ENCODE results near the gene NTN1. TPM values are rescaled to one million over a fixed set of nuclear protein-coding genes. Genes with fewer than 3 reads are reported as not detected.

Gene NTN1
- total RNA-seq, 1 donor from 2014 or later, result 2.5 TPM

- no peaks in the 10 kb centered on the region for H3K9me3 Mint-ChIP-seq
Observed at GRCh38 chr17:9181640-9182039, 160.3 kb downstream of the NTN1 start.

DNA sequence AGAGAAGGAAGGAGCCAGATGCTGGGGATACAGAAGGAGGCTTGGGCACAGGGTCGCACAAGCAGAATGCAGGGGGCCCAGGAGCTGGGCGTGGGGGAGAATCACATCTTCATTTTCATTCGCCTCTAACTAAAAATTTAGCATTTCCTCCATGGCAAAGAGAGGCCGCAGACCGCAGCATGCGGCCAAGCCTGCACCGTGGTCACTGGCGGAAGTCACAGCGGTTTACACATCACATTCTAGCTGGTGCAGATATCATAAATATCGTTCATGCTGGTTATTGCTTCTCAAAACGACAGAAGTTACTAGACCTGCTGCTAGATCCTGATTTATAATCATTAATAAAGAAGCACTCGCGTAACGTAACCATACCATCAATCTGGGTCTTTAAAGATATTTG is 162.0 kb downstream of the NTN1 start:
- peaks cover 31% of the 10 kb centered on the region for H3K4me1 Mint-ChIP-seq
- no peaks in the 10 kb centered on the region for H3K9me3 Mint-ChIP-seq
- no peaks in the 10 kb centered on the region for H3K36me3 Mint-ChIP-seq
- TF ChIP-seq CTCF (IDR thresholded peaks at IDR 0.05; ENCODE audit: unreplicated experiment), result no peak
- H3K4me3 Mint-ChIP-seq, result no peak overlapping the region
- H3K27ac Mint-ChIP-seq, result no peak overlapping the region
- DNase-seq (ENCODE audit: low spot score in 2 of 2, unreplicated experiment in 2 of 2), result no peak
- H3K27me3 Mint-ChIP-seq (ENCODE audit: low read depth), result peaks cover 11% of the 10 kb centered on the region

More at GRCh38 chr17:9181640-9182039, 160.3 kb downstream of the NTN1 start:
- Mint-ChIP-seq H3K27me3 (ENCODE audit: low read depth) (peaks cover 7% of the 10 kb centered on the region), H3K36me3 (no peaks in the 10 kb centered on the region), H3K4me3 (no peak overlapping the region), H3K27ac (no peak overlapping the region), H3K4me1 (peaks cover 32% of the 10 kb centered on the region)
- no peak for DNase-seq (ENCODE audit: low spot score in 2 of 2, unreplicated experiment in 2 of 2)
- no peak for TF ChIP-seq CTCF (IDR thresholded peaks at IDR 0.05; ENCODE audit: unreplicated experiment)

DNA sequence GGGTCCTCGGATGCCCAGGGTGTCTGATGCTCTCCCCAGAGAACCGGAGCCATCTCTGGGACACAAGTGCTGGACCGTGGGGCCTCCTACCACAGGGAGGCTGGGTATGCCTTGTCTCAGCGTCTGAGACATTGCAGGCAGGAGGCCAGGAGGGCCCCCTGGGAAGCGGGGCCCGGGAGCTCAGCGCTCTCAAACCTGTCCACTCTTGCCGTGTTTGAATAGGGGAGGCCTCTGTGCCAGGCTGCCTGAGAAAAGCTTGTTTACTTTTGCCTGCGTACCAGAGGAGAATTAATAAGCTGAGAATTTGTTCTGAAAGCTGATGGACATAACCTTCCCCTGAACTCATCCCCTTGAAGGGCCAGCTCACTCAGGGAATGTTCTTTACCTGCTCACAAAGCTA is 163.8 kb downstream of the NTN1 start:
- Mint-ChIP-seq H3K4me3 (no peak overlapping the region), H3K27ac (no peak overlapping the region), H3K4me1 (peaks cover 26% of the 10 kb centered on the region), H3K9me3 (no peaks in the 10 kb centered on the region), H3K27me3 (ENCODE audit: low read depth) (peaks cover 11% of the 10 kb centered on the region), H3K36me3 (no peaks in the 10 kb centered on the region)
- TF ChIP-seq CTCF (IDR thresholded peaks at IDR 0.05; ENCODE audit: unreplicated experiment), result no peak
- DNase-seq (ENCODE audit: low spot score in 2 of 2, unreplicated experiment in 2 of 2), result no peak

DNA sequence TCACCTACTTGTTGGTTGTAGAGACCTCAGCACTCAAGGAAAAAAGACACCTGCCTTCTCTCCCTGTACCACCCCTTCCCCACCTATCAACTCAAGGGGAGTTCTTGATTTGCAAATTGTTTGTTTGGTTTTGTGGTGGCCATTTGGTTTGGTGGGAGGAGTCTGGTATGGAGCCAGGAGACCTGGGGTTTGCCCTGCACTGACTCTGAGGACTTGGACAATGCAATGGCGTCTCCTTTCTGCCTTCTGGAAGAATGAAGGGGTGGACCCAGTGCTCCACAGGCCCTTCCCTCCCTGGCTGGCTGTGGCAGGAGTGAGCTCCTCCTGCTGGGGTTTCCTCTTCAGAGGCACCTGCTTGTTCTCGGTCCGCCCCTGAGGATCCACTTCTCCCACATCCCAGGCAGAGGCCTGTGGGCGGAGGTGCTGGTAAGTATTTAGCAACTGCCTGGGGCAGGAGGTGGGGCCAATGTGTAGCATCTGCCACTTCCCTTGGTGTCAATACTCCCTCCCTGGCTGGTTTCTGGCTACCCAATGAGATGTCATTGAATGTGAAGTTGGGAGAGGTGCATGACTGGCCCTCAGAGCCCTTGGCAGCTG is 164.5 kb downstream of the NTN1 start:
- no peak for TF ChIP-seq CTCF (IDR thresholded peaks at IDR 0.05; ENCODE audit: unreplicated experiment)
- H3K4me3 Mint-ChIP-seq, result no peak overlapping the region
- H3K4me1 Mint-ChIP-seq, result peaks cover 26% of the 10 kb centered on the region
- peaks cover 11% of the 10 kb centered on the region for H3K27me3 Mint-ChIP-seq (ENCODE audit: low read depth)
- H3K9me3 Mint-ChIP-seq, result no peaks in the 10 kb centered on the region
- no peak overlapping the region for H3K27ac Mint-ChIP-seq
- no peaks in the 10 kb centered on the region for H3K36me3 Mint-ChIP-seq
- DNase-seq (ENCODE audit: low spot score in 2 of 2, unreplicated experiment in 2 of 2), result no peak

DNA sequence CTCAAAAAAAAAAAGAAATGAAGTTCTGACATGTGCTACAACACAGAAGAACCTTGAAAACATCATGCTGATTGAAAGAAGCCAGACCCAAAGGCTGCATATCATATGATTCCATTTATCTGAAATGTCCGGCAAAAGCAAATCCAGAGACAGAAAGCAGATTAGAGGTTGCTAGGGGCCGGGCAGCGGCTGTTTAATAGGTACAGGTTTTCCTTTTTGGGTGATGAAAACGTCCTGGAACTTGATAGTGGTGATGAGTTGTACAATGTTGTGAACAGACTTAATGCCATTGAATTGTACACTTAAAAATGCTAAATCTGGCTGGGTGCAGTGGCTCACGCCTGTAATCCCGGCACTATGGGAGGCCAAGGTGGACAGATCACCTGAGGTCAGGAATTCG is 166.5 kb downstream of the NTN1 start:
- H3K9me3 Mint-ChIP-seq, result no peaks in the 10 kb centered on the region
- H3K4me3 Mint-ChIP-seq, result no peak overlapping the region
- no peak overlapping the region for H3K27ac Mint-ChIP-seq
- DNase-seq (ENCODE audit: low spot score in 2 of 2, unreplicated experiment in 2 of 2), result no peak
- H3K36me3 Mint-ChIP-seq, result no peaks in the 10 kb centered on the region
- peaks cover 11% of the 10 kb centered on the region for H3K27me3 Mint-ChIP-seq (ENCODE audit: low read depth)
- H3K4me1 Mint-ChIP-seq, result peaks cover 26% of the 10 kb centered on the region
- TF ChIP-seq CTCF (IDR thresholded peaks at IDR 0.05; ENCODE audit: unreplicated experiment), result no peak

- DNase-seq (ENCODE audit: low spot score in 2 of 2, unreplicated experiment in 2 of 2), result no peak
- no peak for TF ChIP-seq CTCF (IDR thresholded peaks at IDR 0.05; ENCODE audit: unreplicated experiment)
- Mint-ChIP-seq H3K4me1 (peaks cover 22% of the 10 kb centered on the region), H3K27me3 (ENCODE audit: low read depth) (peaks cover 9% of the 10 kb centered on the region), H3K27ac (no peak overlapping the region), H3K36me3 (no peaks in the 10 kb centered on the region), H3K4me3 (no peak overlapping the region), H3K9me3 (no peaks in the 10 kb centered on the region)
Observed at GRCh38 chr17:9188367-9188766, 167.1 kb downstream of the NTN1 start.
